ENCODE data around the gene TPST1.
"Not testable (repeated sequence)": the region's sequence is repeated elsewhere in the genome, so short reads cannot be mapped to it uniquely, and the experiment has no call there.

Gene TPST1

DNA sequence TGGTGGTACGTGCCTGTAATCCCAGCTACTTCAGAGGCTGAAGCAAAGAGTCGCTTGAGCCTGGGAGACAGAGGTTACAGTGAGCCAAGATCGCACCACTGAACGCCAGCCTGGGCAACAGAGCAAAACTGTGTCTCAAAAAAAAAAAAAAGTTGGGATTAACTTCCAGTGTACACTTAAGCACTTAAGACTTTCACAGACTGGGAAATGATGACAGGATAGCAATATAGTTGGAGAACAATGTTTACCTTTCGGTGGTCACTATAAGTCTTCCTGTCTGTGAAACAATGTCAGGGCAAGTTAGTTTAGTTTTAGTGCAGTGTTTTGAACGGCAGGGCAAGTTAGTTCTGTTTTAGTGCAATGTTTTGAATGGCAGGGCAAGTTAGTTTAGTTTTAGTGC is 130.2 kb downstream of the TPST1 start:
- no peak overlapping the region for H3K4me3 ChIP-seq (ENCODE audit: low read length)
- TF ChIP-seq ZNF274 (IDR thresholded peaks at IDR 0.05; ENCODE audit: low read depth, low read length): no peak

DNA sequence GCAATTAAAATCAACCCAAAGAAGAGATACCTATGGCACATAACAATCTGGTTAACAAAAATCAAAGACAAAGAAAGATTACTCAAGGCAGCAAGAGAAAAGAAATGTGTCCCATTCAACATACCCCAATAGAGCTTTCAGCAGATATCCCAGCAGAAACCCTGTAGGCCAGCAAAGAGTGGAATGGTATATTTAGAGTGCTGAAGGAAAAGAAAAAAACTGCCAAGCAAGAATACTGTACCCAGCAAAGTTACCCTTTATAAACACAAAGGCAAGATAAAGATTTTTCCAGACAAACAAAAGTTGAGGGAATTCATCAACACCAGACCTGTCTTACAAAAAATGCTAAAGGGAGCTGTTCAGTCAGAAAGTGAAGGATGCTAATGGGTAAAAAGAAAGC is 131.6 kb downstream of the TPST1 start:
- H3K4me3 ChIP-seq (ENCODE audit: low read length): no peak overlapping the region
- no peak for TF ChIP-seq ZNF274 (IDR thresholded peaks at IDR 0.05; ENCODE audit: low read depth, low read length)

DNA sequence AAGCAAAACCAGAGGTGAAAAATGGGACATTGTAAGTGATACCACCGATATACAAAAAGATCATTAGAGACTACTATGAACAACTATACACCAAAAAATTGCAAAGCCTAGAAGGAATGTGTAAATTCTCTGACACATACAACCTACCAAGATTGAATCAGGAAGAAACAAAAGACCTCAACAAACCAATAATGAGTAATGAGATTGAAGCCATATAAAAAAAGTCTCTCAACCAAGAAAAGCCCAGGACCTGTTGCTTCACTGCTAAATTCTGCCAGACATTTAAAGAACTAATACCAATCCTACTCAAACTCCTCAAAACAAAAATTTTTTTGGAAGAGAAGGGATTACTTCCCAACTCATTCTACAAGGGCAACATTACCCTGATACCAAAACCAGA is 134.0 kb downstream of the TPST1 start:
- H3K4me3 ChIP-seq (ENCODE audit: low read length): no peak overlapping the region
- no peak for TF ChIP-seq ZNF274 (IDR thresholded peaks at IDR 0.05; ENCODE audit: low read depth, low read length)

DNA sequence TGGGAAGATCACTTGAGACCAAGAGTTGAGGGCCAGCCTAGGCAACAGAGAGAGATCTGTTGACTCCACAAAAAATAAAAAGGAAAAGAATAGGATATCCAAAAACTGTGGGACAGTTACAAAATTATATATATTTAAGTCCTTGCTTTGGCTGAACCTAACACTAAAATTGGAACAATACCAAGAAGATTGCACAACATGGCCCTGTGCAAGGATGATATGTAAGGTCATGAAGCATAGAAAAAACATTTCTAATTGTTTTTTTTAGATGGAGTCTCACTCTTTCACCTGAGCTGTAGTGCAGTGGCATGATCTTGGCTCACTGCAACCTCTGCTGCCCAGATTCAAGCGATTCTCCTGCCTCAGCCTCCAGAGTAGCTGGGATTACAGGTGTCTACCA is 139.0 kb downstream of the TPST1 start:
- TF ChIP-seq ZNF274 (IDR thresholded peaks at IDR 0.05; ENCODE audit: low read depth, low read length): no peak
- H3K4me3 ChIP-seq (ENCODE audit: low read length): no peak overlapping the region

DNA sequence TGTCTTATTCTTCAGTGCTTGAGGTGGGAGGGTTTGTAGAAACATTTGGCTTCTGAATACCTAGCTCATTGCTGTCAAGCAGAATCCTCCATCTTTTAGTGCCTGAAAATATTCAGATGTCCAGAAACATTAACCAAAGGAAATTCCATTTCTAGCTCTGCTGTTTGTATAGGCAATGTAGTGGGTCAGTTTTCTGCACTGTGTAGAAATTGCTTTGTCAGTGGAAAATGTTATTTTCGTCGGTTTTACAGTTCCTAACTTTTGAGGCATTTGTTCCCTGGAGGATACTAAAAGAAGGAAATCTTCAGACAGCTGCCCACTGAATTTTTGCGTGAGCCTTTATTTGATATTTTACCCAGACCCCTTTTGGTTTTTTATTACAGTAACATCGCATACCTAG is 143.4 kb downstream of the TPST1 start:
- no peak overlapping the region for H3K4me3 ChIP-seq (ENCODE audit: low read length)
- no peak for TF ChIP-seq ZNF274 (IDR thresholded peaks at IDR 0.05; ENCODE audit: low read depth, low read length)

DNA sequence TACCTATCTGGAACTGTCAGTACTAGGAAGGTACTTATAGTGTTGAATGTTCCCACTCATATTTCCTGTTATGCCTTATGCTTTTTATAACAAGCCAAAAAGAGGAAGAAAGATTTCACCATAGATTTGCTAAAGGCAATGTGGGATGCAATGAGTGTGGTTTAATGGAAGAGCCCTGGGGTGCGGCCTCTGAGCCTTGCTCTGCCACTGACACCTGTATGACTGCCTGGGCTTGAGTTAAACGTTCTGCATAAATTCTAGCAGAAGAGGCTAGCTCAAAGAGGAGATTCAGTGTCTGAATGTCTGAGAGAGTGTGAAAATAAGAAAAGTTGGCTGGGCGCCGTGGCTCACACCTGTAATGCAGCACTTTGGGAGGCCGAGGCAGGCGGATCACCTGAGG is 143.8 kb downstream of the TPST1 start:
- TF ChIP-seq ZNF274 (IDR thresholded peaks at IDR 0.05; ENCODE audit: low read depth, low read length): no peak
- no peak overlapping the region for H3K4me3 ChIP-seq (ENCODE audit: low read length)

DNA sequence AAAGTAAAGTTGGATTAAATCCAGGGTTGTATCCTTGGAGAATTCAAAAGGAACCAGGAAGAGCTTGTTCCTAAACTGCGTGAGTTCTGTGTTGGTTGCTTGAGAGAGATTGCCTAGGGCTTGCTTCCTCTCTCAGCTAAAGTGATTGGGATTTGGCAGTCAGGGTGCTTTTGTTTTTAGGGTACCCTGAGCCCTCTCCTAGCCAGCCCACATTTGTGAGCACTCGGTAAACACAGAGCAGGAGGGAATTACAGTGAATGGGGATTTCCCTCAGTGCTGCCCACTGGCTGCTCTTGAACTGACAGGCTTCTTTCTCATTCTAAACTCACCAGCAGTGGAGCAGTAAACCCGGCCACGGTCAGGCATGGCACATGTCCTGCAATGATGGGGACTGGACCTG is 146.9 kb downstream of the TPST1 start:
- H3K4me3 ChIP-seq (ENCODE audit: low read length): no peak overlapping the region

DNA sequence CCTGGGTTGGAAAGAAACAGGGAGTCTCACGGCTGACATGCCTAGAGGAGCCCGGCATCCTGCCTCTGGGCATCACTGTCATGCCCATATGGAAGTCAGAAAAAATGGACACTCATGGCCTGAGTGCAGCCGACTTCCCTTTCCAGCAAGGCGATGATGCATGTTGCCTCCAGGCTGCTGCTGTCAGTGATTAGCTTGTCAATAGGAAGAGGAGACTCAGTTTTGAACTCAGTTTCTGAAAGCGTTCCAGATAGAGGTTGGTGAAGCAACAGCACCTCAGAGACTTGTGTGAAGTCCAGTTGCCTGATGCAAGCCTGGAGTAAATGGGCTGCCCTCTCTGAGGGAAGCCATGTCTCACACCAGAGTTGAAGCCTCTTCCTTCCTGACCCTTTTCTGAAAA is 148.4 kb downstream of the TPST1 start:
- H3K4me3 ChIP-seq (ENCODE audit: low read length): no peak overlapping the region
- no peak for TF ChIP-seq ZNF274 (IDR thresholded peaks at IDR 0.05; ENCODE audit: low read depth, low read length)

More for the DNA sequence above, 146.9 kb downstream of the TPST1 start:
- no peak for TF ChIP-seq ZNF274 (IDR thresholded peaks at IDR 0.05; ENCODE audit: low read depth, low read length)

DNA sequence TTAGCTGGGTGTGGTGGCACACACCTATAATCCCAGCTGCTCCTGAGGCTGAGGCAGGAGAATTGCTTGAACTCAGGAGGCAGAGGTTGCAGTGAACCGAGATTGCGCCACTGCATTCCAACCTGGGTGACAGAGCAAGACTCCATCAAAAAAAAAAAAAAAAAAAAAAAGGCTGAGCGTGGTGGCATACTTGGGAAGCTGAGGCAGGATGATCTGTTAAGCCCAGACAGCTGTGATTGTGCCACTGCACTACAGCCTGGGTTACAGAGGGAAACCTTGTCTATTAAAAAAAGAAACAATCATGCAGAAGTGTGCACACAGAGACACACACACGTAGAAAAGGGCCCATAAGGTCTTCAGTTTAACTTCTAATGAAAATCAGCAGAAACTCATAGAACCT is 150.6 kb downstream of the TPST1 start:
- TF ChIP-seq ZNF274 (IDR thresholded peaks at IDR 0.05; ENCODE audit: low read depth, low read length): no peak
- no peak overlapping the region for H3K4me3 ChIP-seq (ENCODE audit: low read length)

DNA sequence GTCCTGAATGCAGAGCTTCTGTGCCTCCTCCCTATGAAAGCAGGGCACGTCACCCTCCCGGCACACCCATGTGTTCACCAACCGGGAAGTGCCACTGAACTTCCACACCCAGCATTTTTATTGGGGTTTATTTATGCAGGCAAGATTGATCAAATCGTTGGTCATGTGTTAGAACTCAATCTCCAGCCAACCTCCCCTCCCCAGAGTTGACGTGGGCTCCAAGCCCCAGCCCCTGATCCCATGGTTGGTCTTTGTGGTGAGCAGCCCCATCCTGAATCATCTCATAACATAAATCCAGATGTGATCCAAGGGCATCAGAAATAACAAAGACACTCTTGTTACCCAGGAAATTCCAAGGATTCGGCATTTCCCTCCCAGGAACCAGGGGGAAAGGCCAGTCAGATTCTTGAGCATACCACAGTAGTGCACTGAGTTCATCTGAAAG is 151.2 kb downstream of the TPST1 start:
- no peak overlapping the region for H3K4me3 ChIP-seq (ENCODE audit: low read length)
- no peak for TF ChIP-seq ZNF274 (IDR thresholded peaks at IDR 0.05; ENCODE audit: low read depth, low read length)

DNA sequence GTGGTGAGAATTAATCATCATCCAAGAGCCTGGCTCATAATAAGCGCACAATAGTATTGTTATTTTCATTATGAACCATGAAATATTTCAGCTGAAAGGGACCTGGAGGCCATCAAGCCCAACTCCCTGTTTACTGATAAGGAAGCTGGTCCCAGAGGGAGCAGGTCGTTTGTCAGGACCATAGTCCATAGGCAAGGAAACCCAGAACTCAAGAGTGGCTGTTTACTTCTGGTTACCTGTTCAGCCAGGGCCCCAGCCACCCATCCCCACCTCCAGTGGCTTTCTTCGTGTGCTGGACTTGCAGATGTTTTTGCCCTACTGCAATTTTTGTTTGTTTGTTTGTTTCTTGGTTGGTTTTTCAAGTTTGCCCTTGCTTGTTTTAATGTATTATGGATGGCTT is 152.0 kb downstream of the TPST1 start:
- TF ChIP-seq ZNF274 (IDR thresholded peaks at IDR 0.05; ENCODE audit: low read depth, low read length): no peak
- no peak overlapping the region for H3K4me3 ChIP-seq (ENCODE audit: low read length)

DNA sequence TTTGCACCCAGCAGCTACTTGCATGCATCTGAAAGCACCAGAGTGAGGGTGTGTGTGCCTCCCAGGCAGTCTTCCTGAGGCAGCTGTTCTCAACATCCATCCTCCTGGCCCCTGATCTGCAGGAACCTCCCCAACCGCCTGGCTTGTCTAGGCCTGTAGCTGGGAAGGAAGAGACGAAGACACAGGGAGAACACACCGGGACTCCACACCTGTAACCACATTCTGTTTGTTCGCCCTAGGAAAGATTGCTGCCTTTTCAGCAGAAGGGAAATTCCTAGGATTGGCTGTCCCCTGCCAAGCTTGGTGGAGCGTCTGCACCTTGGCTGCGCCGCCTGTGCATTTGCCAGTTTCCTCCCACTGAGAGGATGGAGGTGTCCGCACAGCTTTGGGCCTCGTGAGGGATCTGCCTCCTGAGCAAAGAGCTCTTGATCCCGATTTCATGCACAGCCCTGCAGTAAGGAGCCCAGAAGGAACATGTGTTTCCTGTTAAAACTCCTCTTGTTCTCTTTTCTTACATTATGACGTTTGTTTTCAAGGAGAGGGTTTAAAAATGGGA is 154.6 kb downstream of the TPST1 start:
- H3K4me3 ChIP-seq (ENCODE audit: low read length): no peak overlapping the region
- no peak for TF ChIP-seq ZNF274 (IDR thresholded peaks at IDR 0.05; ENCODE audit: low read depth, low read length)

DNA sequence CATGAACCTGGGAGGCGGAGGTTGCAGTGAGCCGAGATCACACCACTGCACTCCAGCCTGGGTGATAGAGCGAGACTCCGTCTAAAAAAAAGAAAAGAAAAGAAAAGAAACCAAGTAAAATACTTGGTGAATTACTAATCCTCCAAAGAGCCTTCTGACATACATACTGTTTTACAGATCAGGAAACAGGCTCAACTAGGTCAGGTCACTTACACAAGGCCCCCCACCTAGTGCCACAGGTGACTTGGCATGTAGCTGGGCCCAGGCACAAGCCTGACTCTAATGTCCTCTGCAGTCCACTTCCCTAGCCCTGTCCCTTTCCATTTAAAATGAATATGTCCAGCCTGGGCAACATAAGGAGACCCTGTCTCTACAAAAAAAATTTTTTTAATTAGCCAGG is 157.0 kb downstream of the TPST1 start:
- no peak for TF ChIP-seq ZNF274 (IDR thresholded peaks at IDR 0.05; ENCODE audit: low read depth, low read length)
- H3K4me3 ChIP-seq (ENCODE audit: low read length): no peak overlapping the region

DNA sequence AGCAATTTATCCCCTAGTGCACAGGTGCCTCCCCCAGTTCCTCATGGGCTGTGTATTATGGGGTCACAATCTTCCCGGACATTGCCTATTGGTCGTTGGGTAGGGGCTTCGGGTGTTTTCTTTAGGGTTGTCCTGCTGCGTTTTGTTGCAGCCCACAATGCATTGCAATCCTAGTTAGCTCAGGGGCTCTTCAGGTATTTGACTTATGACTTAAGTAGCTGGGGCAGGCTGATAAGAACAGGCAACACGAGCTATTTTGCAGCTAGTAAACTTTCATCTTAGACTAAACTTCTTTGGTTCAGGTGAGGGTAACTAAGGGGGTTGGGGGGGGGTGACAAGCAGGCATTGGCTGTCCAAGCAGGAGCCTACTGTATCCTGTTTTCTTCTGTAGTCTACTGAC is 158.5 kb downstream of the TPST1 start:
- no peak for TF ChIP-seq ZNF274 (IDR thresholded peaks at IDR 0.05; ENCODE audit: low read depth, low read length)

DNA sequence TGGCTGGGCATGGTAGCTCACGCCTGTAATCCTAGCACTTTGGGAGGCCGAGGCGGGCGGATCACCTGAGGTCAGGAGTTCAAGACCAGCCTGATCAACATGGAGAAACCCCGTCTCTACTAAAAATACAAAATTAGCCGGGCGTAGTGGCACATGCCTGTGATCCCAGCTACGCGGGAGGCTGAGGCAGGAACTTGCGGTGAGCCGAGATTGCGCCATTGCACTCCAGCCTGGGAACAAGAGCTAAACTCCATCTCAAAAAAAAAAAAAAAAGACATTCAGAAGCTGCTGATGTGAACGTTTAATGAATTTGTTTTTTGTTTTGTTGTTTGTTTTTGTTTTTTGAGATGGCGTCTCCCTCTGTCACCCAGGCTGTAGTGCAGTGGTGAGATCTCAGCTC is 159.9 kb downstream of the TPST1 start:
- not testable (repeated sequence) for H3K4me3 ChIP-seq (ENCODE audit: low read length)

More for the DNA sequence above, 158.5 kb downstream of the TPST1 start:
- H3K4me3 ChIP-seq (ENCODE audit: low read length): no peak overlapping the region

DNA sequence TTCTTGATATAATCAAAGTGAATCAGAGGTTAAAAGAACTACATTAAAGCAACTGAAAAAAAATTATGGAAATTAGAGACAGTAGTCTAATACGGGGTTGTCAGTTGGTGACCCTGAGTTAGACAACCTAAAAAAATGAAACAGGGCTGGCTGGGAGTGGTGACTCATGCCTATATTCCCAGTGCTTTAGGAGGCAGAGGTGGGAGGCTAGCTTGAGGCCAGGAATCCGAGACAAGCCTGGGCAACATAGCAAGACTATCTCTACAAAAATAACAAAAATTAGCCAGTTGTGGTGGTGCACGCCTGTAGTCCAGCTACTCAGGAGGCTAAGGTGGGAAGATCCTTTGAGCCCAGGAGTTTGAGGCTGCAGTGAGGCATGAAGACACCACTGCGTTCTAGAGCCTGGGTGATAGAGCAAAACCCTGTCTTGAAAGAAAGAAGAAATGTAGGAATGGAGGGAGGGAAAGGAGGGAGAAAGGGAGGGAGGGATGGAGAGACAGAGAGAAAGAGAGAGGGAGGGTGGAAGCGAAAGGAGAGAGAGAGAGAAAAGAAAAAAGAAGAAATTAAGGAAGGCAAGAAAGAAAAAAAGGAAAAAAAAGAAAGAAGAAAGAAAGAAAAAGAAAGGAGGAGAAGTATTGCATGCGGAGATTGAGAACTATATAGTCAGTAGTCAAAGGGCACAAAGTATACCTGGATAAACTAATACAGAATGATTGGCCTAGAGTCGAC is 166.1 kb downstream of the TPST1 start:
- TF ChIP-seq ZNF274 (IDR thresholded peaks at IDR 0.05; ENCODE audit: low read depth, low read length): no peak
- H3K4me3 ChIP-seq (ENCODE audit: low read length): no peak overlapping the region

DNA sequence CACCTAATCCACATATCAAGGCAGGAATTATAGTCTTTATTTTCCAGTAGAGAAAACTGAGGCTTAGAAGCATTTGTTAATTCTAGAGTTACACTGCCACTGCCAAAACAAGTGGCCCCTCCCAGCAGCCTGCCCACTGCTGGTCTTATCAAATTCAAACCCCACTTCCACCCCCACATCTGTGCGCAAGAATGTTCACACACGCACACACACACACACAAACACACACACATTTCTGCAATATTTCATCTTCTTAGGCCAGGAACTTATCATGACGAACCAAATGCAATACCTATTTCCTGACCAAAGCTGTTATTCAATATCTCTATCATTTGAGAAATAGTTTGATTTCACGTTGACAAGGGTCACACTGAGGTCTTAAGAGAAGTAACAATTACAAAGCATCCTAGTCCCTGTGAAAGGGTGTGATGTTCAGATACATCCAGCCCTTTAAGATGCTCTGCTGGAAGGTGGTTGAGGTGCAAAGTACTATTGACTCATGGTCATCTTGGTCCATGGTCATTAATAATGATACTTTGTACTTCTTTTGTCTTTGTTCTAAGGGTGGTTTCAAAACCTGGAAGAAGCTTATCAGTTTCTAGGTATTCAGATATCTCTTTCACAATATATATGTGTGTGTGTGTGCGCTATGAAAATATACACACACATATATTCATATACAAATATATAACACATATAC is 169.2 kb downstream of the TPST1 start:
- not testable (repeated sequence) for H3K4me3 ChIP-seq (ENCODE audit: low read length)
